ENCODE measurements around the gene GDNF.

The GDNF gene

GRCh38 chr5:37767961-37768360, 71.9 kb downstream of the GDNF start:
- TF ChIP-seq FOXP2 (optimal IDR thresholded peaks at IDR 0.05; ENCODE audit: borderline replicate concordance, extremely low read depth, extremely low read length, insufficient read depth) (no peak), TAF1 (IDR thresholded peaks at IDR 0.05; ENCODE audit: borderline replicate concordance, insufficient read depth, low read length) (no peak), SIN3A (IDR thresholded peaks at IDR 0.05; ENCODE audit: borderline replicate concordance, insufficient read depth, low read length) (no peak), REST (IDR thresholded peaks at IDR 0.05; ENCODE audit: insufficient read depth in 1 of 2, low read depth in 2 of 2, low read length in 2 of 2) (no peak), POLR2AphosphoS5 (IDR thresholded peaks at IDR 0.05; ENCODE audit: low read depth, low read length) (no peak)

DNA sequence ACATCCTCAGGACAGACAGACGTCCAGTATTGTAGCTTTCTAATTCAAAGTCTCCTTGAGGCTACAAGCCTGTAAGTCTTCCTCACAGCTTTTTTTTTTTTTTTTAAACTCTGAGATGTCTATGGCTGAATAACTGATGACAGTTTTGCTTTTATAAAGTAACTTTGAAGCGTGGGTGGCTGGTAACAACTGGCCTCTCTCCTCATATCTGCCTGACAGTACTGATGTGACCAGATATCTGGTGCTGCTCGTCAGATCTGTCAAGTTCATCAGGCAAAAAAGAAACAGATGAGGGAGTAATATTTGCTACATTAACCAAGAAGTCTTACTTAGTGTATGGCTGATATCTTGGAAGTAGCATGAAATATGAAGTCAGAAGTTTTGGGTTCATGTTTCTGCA, 72.6 kb downstream of the GDNF start:
- TF ChIP-seq REST (IDR thresholded peaks at IDR 0.05; ENCODE audit: insufficient read depth in 1 of 2, low read depth in 2 of 2, low read length in 2 of 2): no peak
- no peak for TF ChIP-seq POLR2AphosphoS5 (IDR thresholded peaks at IDR 0.05; ENCODE audit: low read depth, low read length)
- no peak for TF ChIP-seq FOXP2 (optimal IDR thresholded peaks at IDR 0.05; ENCODE audit: borderline replicate concordance, extremely low read depth, extremely low read length, insufficient read depth)
- TF ChIP-seq SIN3A (IDR thresholded peaks at IDR 0.05; ENCODE audit: borderline replicate concordance, insufficient read depth, low read length): no peak
